Daoy (cell line): ENCODE measurements around the gene SSNA1. TPM values are rescaled to one million over a fixed set of nuclear protein-coding genes. Genes with fewer than 3 reads are reported as not detected.

Experiments
- DNase-seq: peaks from one replicate; pipeline ENCODE4 v3.0.0-alpha.2; 2015; ENCODE audit warnings: low read depth
- total RNA-seq: library from RNA; depleted of rRNA; stranded (reverse); fragments of >200 nt; shearing (Covaris generic); gene quantifications from 2 replicates; pipeline ENCODE4 v1.2.3, GENCODE V29; 2014

The SSNA1 gene
- total RNA-seq, 1 experiment from 2014 or later = 169 TPM

DNA sequence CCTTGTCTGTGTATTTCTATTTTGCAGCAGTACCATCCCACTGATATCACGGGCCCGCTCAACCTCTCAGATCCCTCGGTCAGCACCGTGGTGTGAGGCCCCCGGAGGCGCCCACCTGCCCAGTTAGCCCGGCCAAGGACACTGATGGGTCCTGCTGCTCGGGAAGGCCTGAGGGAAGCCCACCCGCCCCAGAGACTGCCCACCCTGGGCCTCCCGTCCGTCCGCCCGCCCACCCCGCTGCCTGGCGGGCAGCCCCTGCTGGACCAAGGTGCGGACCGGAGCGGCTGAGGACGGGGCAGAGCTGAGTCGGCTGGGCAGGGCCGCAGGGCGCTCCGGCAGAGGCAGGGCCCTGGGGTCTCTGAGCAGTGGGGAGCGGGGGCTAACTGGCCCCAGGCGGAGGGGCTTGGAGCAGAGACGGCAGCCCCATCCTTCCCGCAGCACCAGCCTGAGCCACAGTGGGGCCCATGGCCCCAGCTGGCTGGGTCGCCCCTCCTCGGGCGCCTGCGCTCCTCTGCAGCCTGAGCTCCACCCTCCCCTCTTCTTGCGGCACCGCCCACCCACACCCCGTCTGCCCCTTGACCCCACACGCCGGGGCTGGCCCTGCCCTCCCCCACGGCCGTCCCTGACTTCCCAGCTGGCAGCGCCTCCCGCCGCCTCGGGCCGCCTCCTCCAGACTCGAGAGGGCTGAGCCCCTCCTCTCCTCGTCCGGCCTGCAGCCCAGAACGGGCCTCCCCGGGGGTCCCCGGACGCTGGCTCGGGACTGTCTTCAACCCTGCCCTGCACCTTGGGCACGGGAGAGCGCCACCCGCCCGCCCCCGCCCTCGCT, 20.5 kb upstream of the SSNA1 start:
- DNase-seq = peak; percentile 43

DNA sequence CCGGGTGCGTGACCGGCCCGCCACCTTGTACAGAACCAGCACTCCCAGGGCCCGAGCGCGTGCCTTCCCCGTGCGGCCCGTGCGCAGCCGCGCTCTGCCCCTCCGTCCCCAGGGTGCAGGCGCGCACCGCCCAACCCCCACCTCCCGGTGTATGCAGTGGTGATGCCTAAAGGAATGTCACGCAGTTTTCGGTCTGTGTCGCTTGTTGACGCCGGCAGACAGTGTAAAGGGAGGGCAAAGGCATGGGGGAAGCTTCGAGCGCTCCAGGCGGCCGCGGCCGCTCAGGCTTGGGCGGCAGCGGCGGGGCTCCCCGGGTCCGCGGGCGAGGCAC, 19.9 kb upstream of the SSNA1 start:
- DNase-seq = no peak

DNA sequence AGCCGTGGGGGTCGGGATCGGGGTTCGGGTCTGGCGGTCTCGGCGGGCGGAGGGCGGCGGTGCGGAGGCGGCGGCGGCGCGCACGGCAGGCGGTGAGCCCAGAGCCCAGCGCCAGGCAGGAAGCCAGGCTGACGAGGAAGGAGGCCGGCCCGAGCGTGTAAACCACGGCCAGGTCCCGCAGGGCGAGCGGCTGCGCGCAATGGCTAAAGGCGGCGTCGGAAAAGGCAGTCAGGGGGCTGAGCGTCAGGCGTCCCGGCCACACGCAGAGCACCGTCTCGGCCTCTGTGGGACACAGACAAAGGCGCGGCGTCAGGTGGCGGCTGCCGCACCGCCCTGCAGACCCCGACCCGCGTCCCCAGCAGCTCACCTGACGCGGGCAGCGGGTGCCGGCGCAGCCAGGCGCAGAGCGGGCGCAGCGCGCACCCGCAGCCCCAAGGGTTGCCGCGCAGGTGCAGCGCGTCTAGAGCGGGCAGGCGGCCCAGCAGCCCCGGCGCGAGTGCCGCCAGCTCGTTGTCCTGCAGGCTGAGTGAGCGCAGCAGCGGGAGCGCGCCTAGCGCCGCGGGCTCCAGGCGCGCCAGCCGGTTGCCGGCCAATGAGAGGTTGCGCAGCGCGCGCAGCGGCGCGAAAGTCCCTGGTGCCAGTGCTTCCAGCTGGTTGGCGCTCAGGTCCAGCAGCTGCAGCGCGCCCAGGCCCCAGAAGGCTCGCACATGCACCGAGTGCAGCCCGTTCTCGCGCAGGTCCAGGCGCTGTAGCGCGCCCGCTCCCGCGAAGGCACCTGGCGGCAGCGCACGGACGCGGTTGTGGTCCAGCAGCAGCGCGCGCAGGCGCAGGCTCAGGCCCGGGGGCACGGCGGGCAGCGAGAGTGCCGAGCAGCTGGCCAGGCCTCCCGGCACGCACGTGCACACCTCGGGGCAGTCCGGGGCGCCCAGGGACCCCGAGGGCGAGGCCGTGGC, 19.3 kb upstream of the SSNA1 start:
- DNase-seq = peak; percentile 83

DNA sequence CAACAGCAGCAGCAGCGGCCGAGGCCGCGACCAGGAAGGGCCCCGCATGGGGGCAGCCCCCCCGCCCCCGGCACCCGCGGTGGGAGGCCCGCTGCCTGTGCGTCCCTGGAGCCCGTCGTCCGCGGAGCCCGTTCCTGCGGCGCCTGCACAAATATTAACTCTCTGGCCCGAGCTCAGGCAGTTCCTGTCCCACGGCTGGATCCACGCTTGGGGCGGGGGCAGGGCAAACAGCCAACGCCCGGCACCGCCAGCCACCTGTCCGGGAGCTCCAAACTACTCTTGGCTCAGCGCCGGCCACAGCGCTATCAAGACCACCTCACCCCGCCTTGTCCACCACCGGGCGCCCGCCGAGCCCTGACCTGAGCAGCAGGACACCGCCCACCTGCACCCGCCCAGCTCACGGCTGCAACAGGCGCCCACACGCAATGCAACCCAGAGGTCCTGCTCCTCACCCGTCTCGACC, 18.5 kb upstream of the SSNA1 start, which contains the start of gene LRRC26:
Gene LRRC26, minus strand, starts transcription at position 156 of the 463 bp plus-strand sequence. Its CDS starts 108 bp downstream, at position 48.
- DNase-seq = no peak

DNA sequence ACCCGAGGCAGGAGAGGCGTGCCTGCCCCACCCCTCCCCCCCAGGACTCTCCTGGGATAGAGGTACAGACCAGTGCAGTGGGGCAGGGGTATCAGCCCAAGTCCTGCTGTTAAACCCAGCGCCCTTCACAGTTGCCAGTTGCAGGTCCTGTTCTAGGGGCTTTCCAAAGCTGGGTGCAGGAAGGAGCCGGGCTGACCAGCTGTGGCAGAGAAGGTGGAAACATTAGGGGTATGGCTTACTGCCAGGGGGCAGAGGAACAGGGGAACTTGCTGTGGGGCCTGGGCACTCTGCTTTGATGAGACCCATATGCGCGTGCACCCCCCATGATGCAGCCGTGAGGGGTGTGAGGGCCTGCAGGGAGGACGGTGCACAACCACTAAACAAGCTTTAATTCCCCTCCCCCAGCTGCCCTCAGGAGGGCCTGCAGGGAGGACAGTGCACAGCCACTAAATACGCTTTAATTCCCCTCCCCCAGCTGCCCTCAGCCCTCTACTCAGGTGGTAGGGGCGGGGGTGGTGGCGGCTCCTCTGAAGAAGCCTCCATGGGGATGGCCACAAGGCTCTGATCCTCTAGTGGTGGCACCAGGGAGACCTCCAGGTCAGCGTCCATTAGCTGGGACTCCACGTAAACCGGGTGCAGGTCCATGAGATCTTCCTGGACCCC, 17.9 kb upstream of the SSNA1 start:
- DNase-seq = no peak

DNA sequence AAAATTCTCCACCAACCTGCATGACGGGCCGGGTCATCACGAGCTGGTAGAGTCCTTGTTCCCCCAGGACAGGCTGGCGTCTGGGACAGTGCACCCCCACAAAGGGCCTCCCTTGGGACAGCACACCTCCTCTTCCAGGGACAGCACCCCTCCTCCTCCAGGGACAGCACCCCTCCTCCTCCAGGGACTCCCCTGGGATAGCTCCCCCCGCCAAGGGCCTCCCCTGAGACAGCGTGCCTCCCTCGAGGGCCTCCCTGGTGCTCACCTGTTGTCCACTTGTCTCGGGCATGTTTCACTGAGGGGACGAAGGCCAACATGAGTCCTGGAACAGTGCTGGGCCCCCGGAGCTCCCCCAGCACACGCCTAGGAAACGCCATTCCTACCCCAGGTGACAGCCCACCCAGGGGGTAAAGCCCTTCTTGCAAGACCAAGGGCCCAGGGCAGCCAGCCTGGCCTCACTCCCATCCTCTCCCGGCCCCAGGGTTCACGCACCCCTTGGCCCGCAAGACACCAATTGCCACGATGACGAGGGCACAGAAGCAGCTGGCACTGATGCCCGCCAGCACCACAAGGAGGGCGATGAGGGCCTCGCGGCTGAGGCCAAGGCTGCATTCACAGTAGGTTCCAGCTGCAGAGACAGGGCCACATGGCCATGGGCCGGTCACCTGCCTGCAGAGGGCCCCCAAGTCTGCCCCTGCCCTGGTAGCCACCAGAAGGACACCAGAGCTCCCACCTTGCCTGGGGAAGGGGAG, 17.2 kb upstream of the SSNA1 start:
- no peak for DNase-seq

DNA sequence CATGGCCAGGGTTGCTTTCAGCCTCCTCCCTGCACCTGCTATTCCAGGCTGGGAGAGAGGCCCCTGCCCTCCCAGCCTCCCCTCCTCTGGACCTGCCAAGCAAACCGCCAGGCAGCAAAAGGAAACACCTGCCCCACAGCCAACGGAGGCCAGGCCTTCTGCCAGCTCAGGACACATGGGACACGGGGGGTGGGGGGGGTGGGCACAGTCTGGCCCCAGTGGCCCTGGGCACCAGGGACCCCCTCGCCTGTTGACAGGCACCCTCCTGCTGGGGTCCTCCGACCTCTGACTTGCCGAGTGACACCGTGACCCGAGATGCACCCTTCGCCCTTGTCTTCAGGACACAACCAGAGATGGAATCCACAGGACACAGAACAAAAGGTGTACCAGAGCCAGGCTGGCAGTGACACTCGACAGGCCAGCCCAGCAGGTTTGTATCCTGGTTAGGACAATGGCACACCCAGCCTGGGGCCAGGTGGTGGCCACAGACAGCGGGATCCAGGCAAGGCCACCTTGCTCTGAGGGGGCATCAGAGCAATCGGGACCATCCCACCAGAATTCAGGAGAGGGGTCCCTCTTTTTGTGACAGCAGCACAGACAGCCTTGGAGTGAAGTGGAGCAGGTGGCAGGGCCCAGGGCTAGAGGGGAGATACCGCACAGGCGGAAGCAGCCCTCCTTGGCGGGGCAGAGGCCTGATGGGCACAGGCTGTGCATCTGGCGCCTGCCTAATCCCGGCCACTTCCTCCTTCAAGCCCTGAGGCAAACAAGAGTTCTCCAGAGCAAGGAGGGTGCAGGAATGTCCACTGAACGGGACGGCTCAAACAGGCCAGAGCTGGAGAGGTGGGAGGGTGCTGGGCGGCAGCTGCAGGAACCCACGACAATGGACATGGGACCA, 15.3 kb upstream of the SSNA1 start:
- no peak for DNase-seq

DNA sequence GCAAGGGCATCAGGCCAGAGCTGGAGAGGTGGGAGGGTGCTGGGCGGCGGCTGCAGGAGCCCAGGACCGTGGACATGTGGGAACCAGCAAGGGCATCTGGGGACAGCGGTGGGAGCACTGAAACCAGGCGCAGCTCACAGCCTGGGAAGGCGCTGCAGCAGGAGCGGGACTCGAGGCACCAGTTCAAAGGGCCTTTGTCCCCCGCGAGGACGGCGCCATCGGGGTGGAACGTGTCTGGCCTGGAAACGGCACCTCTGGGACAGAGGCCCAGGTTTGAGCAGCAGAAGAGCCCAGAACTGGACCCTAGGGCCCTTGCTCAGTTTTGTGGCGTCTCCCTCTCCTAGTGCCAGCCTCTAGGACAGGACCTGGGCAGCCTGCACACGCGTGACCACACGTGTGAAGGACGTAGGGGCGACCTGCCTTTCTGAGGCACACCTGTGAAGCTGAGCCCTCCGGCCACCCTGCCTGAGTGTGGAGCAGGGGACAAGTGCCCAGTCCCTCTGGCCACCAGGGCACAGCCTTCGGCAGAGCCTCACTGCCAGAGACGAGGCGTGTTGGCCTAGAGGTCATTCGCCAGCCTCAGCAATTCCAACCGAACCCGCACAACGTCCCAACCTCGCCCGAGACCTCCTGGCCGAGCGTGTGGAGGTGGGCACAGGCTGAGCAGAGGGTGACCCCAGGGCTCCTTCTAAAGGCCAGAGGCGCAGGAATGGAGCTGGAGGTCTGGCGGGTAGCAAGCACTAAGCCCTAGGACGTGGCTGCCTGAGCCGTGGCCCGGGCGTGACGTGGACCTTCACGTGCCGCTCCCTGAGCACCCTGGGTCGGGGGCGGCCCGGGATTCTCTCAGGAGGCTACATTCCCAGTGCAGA, 14.4 kb upstream of the SSNA1 start:
- DNase-seq = no peak

DNA sequence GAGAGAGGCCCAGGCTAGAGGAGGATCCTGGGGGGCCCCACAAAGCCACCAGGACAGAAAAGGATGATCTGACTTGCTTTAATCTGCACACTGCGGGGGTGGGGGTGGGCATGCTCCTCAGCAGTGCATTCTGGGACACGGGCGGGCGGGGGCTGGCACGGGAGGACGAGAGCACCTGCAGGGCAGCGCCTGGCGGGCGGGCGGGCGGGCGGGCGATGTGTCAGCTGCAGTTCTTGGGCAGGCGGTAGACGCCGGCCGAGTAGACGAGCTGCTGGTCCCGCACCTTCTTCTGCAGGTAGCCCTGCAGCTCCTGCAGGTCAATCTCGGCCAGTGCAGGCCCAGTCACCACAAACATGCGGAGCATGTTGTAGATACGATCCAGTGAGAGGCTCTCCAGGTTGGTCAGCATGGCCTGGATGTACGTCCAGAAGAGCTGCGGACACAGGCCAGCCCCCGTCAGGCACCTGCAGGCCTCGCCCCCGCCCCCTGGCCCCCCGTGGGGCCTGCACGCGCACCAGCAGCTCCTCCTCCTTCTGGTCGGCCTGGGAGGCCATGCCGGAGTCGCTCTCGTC, 13.7 kb upstream of the SSNA1 start:
- DNase-seq = peak; percentile 41

DNA sequence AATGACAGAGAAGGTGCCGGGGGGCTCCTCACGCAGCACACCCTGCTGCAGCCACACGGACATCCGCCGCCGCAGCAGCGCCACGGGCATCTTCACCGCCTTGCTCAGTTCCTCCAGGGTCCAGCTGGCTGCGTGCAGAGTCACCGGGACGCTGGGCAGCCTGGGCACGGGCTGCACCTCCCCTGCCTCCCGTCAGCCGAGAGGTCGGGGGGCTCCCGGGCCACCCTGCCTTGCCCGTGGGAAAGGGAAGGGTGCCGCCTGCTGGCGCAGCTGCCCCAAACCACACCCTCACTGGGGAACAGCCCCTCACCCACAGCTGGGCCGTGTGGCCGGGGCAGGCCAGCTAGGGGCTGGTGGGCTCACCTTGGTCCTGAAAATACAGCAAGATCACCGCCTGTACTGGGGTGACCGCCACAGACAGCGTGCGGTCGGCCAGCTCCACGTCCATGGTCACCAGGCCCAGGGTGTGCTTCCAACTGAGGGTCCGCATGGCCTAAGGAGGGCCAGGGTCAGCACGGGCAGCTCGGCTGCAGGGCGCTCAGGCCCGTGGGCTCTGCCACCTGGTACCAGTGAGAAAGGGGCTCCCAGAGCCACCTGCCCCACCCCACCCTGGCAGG, 13.0 kb upstream of the SSNA1 start:
- no peak for DNase-seq

DNA sequence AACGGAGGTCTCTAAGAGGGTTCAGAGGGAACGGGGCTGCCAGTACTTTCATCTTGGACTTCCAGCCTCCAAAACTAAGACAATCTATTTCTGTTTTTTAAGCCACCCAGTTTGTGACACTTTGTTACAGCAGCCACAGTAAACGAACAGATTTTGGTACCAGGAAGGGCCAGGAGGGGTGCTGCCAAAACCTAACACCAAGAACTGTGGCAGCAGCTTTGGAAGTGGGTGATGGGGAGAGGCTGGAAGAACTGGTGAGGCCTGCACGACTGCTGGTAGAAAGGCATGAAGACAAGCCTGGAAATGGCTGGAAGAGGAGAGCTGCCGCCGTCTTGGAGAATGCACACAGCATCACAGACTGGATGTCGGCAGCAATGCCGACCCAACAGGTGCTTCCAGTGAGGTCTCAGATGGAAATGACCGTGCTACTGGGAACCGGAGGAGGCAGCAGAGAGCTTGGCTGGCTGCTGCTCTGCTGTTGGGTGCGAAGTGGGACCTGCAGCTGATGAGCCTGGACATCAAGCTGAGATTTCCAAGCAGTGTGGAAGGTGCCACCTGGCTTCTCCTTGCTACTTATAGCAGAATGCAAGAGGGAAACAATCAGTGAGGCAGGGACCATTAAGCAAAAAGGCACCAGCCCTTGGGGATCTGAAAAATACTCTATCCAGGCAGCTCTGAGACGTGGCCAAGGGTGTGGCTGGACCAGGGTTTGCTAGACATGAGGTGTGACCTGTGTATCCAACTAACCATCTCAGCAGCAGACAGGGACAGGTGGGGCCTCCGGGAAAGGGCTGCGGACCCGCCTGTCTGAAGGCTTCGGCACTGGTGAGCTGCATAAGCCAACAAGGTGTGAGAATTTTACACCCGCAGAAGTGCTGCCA, 11.9 kb upstream of the SSNA1 start:
- DNase-seq = peak; percentile 66

DNA sequence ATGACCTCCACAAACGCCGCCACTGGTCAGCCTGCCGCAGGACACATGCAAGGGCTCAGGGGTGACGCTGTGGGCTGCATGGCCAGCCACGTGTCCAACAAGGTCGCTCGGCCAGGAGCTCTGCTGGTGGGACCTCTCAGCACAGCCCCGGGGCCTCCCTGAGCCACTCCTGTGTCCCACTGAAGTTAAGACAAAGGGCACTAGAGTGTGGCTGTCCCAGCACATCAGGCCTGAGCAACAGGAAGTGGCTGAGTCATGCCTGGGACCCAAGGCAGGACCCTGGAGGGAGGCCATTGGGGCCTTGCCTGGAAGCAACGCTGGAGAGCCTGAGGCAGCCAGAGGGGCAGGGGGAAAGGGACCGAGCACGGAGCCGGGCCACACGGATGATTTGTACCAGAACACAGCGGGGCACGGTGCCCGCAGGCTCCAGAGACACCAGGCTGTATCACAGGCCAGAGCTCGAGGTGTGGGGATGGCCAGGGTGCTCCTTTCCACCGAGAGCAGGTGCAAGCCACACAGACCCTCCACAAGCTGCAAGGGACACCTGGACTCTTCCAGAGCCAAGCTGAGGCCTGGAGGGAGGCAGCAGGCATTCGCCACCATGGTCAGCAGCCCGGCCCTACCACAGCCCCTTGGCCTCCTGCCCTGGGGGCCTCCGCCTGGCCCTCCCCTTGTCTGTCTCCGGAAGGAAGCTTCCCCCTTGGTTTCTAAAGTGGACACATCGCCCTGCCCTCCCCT, 10.1 kb upstream of the SSNA1 start:
- peak; percentile 69 for DNase-seq

DNA sequence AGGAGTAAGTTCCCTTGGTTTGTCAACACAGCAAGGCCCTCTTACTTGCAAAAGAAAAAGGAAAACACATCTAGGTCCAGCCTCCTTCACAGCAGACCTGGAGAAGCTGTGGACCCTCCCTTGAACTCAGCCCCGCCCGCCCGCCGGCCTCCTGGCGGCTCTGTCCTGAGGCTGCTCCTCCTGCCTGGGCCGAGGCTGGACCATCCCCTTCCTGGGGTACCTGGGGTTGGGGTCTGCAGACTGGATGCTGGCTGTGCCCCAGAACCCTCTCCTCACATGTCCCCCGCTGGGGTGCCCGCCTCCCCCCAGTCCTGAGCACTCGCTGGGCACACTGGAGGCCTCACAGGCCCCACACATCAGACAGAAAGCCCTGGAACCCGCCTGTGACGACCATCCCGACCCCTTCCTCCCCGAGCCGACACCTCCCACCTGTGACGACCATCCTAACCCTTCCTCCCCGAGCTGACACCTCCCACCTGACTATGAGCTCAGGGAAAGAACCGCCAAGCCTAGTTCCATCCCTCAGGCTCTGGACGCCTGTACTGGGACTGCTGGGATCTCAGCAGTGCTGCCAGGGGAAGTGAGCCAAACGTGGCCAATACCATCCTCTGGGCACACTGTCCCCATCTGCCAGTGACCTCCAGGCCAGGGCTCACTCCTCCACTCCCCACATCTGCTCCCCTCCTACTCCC, 9.4 kb upstream of the SSNA1 start:
- DNase-seq = no peak

DNA sequence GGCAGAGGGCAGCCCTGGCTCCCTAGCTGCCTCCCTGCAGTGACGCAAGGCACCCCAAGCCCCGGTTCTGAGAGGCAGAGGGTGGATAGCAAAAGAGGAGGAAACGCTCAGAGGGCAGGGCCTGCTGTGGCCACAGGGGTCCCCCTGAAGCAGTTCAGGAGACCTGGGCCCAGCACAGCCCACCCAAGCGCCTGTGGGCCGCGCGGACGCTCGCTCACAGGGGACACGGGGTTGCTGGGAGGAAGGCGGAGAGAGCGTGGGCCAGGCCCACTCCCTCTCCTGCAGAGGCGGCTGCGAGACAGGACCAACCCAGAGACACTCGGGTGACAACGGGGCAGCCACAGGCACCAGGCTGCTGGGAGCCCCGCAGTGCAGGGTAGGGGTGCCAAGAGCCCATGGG, 8.7 kb upstream of the SSNA1 start:
- no peak for DNase-seq

DNA sequence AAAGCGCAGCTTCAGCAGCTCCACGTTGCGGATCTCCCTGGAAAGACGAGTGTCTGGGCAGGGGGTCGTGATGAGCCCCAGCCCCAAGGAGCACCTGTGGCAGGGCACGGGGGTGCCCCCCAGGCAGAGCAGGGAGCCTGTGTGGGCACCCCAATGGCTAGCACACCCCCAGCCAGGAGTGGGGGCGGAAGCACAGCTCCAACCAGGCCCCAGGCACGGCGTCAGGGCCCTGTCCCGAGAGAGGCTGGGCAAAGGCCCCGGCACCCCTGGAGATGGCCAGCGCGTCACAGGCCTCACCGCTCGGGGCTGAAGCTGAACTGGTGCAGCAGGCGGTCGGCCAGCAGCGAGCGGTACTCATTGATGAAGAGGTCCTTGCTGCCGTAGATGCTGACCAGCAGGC, 8.0 kb upstream of the SSNA1 start:
- DNase-seq = no peak

DNA sequence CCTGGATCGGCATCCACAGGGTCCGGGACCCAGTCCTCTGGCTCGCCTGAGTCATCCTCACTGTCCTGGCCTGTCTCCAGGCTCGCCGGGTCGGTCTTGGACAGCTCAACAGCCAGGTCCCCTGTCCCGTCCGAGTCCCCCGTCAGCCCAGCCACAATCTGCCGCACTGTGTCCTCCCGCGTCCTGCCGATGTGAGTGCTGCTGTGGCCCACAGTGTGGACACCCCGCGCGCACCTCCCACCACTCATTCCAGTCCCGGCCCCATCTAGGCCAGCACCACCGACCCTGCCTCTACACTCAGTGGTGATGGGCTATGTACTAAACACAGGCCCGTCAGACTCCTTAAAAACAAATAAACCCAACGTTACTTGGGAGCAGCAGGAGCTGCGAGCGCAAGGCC, 6.8 kb upstream of the SSNA1 start:
- DNase-seq = no peak
